ENCODE measurements around the gene TERT.

Gene TERT

GRCh38 chr5:1315018-1315708 is 20.3 kb upstream of the TERT start:
- Histone ChIP-seq H2BK5ac (ENCODE audit: low read length) (no peak overlapping the region), H3K36me3 (replicated peaks in 1 of 2; ENCODE audit: control insufficient read depth in 2 of 2, insufficient read depth in 2 of 2, low read length in 2 of 2) (peaks cover 17 to 34% of the 10 kb centered on the region in 2 donors), H3K4me1 (ENCODE audit: control insufficient read depth in 2 of 2, insufficient read depth in 1 of 2, low read depth in 1 of 2, low read length in 2 of 2) (peaks cover 0 to 6% of the 10 kb centered on the region in 2 donors), H2BK15ac (ENCODE audit: low read length) (no peak overlapping the region), H4K8ac (ENCODE audit: low read depth, low read length) (no peak overlapping the region), H3K27ac (replicated peaks; ENCODE audit: low read length) (no peak overlapping the region), H2BK120ac (ENCODE audit: low read depth, low read length) (no peak overlapping the region), H2AK5ac (ENCODE audit: low read depth, low read length) (peak overlapping the region; percentile 64), H3K4me3 (ENCODE audit: low read length in 2 of 2) (no peak overlapping the region), H3K23ac (ENCODE audit: low read depth, low read length, poor library complexity) (no peak overlapping the region), H3K27me3 (ENCODE audit: control insufficient read depth in 3 of 3, insufficient read depth in 3 of 3, low read depth in 1 of 3, low read length in 3 of 3) (no peaks in the 10 kb centered on the region), H3K14ac (ENCODE audit: low read length) (no peak overlapping the region), H3K4ac (ENCODE audit: low read length) (no peak overlapping the region), H3K79me1 (ENCODE audit: low read depth, low read length) (no peaks in the 10 kb centered on the region), H3K4me2 (ENCODE audit: insufficient read depth, low read length, poor library complexity, severe bottlenecking) (no peak overlapping the region), H2AFZ (ENCODE audit: low read length) (no peak overlapping the region), H2BK12ac (ENCODE audit: low read length) (no peak overlapping the region), H3K18ac (ENCODE audit: low read length) (no peak overlapping the region), H3K9me3 (replicated peaks in 1 of 2; ENCODE audit: control insufficient read depth in 2 of 2, insufficient read depth in 1 of 2, low read depth in 1 of 2, low read length in 2 of 2) (peaks cover 0 to 4% of the 10 kb centered on the region in 2 donors), H4K91ac (ENCODE audit: low read depth, low read length, poor library complexity) (no peak overlapping the region), H3K9ac (ENCODE audit: low read depth, low read length, poor library complexity) (no peak overlapping the region)
- DNase-seq (ENCODE audit: low spot score) = no peak
- no CpG with 5 or more reads among the region's 13 CpGs for WGBS, 2 donors (ENCODE audit: extremely low coverage in 2 of 2, insufficient read length in 2 of 2, insufficient replicate concordance in 1 of 2)

GRCh38 chr5:1314564-1314982 is 19.7 kb upstream of the TERT start:
- H3K18ac ChIP-seq (ENCODE audit: low read length) = peak overlapping the region; percentile 29
- DNase-seq (ENCODE audit: low spot score) = no peak

GRCh38 chr5:1312993-1313833 is 18.3 kb upstream of the TERT start:
- H3K18ac ChIP-seq (ENCODE audit: low read length) = peak overlapping the region; percentile 36
- H3K9ac ChIP-seq (ENCODE audit: low read depth, low read length, poor library complexity) = no peak overlapping the region
- no peak overlapping the region for H3K4ac ChIP-seq (ENCODE audit: low read length)
- peak overlapping the region; percentile 59 for H2AK5ac ChIP-seq (ENCODE audit: low read depth, low read length)
- H3K9me3 ChIP-seq (replicated peaks in 1 of 2; ENCODE audit: control insufficient read depth in 2 of 2, insufficient read depth in 1 of 2, low read depth in 1 of 2, low read length in 2 of 2) = peaks cover 0 to 8% of the 10 kb centered on the region in 2 donors
- no peak overlapping the region for H2BK120ac ChIP-seq (ENCODE audit: low read depth, low read length)
- H3K4me2 ChIP-seq (ENCODE audit: insufficient read depth, low read length, poor library complexity, severe bottlenecking) = no peak overlapping the region
- H3K4me3 ChIP-seq (ENCODE audit: low read length in 2 of 2) = no peak overlapping the region
- no peak overlapping the region for H3K27ac ChIP-seq (replicated peaks; ENCODE audit: low read length)
- H2BK12ac ChIP-seq (ENCODE audit: low read length) = no peak overlapping the region
- no peaks in the 10 kb centered on the region for H3K27me3 ChIP-seq (ENCODE audit: control insufficient read depth in 3 of 3, insufficient read depth in 3 of 3, low read depth in 1 of 3, low read length in 3 of 3)
- no peak overlapping the region for H4K8ac ChIP-seq (ENCODE audit: low read depth, low read length)
- H2BK15ac ChIP-seq (ENCODE audit: low read length) = no peak overlapping the region
- no peak overlapping the region for H3K14ac ChIP-seq (ENCODE audit: low read length)
- peaks cover 4 to 16% of the 10 kb centered on the region in 2 donors for H3K36me3 ChIP-seq (replicated peaks in 1 of 2; ENCODE audit: control insufficient read depth in 2 of 2, insufficient read depth in 2 of 2, low read length in 2 of 2)
- no peak overlapping the region for H4K91ac ChIP-seq (ENCODE audit: low read depth, low read length, poor library complexity)
- H2BK5ac ChIP-seq (ENCODE audit: low read length) = no peak overlapping the region
- peaks cover 0 to 6% of the 10 kb centered on the region in 2 donors for H3K4me1 ChIP-seq (ENCODE audit: control insufficient read depth in 2 of 2, insufficient read depth in 1 of 2, low read depth in 1 of 2, low read length in 2 of 2)
- no peaks in the 10 kb centered on the region for H3K79me1 ChIP-seq (ENCODE audit: low read depth, low read length)
- WGBS, 2 donors (ENCODE audit: extremely low coverage in 2 of 2, insufficient read length in 2 of 2, insufficient replicate concordance in 1 of 2) = no CpG with 5 or more reads among the region's 25 CpGs
- no peak for DNase-seq (ENCODE audit: low spot score)
- H2AFZ ChIP-seq (ENCODE audit: low read length) = no peak overlapping the region
- H3K23ac ChIP-seq (ENCODE audit: low read depth, low read length, poor library complexity) = no peak overlapping the region

More at GRCh38 chr5:1314564-1314982, 19.7 kb upstream of the TERT start:
- H3K36me3 ChIP-seq (replicated peaks in 1 of 2; ENCODE audit: control insufficient read depth in 2 of 2, insufficient read depth in 2 of 2, low read length in 2 of 2) = peaks cover 12 to 28% of the 10 kb centered on the region in 2 donors
- no peak overlapping the region for H2BK15ac ChIP-seq (ENCODE audit: low read length)
- H3K4me1 ChIP-seq (ENCODE audit: control insufficient read depth in 2 of 2, insufficient read depth in 1 of 2, low read depth in 1 of 2, low read length in 2 of 2) = peaks cover 0 to 6% of the 10 kb centered on the region in 2 donors
- H3K4me3 ChIP-seq (ENCODE audit: low read length in 2 of 2) = no peak overlapping the region
- H3K79me1 ChIP-seq (ENCODE audit: low read depth, low read length) = no peaks in the 10 kb centered on the region
- no peak overlapping the region for H2BK5ac ChIP-seq (ENCODE audit: low read length)
- no peaks in the 10 kb centered on the region for H3K27me3 ChIP-seq (ENCODE audit: control insufficient read depth in 3 of 3, insufficient read depth in 3 of 3, low read depth in 1 of 3, low read length in 3 of 3)
- no peak overlapping the region for H4K8ac ChIP-seq (ENCODE audit: low read depth, low read length)
- H3K4me2 ChIP-seq (ENCODE audit: insufficient read depth, low read length, poor library complexity, severe bottlenecking) = no peak overlapping the region
- peaks cover 0 to 6% of the 10 kb centered on the region in 2 donors for H3K9me3 ChIP-seq (replicated peaks in 1 of 2; ENCODE audit: control insufficient read depth in 2 of 2, insufficient read depth in 1 of 2, low read depth in 1 of 2, low read length in 2 of 2)
- no CpG with 5 or more reads among the region's 13 CpGs for WGBS, 2 donors (ENCODE audit: extremely low coverage in 2 of 2, insufficient read length in 2 of 2, insufficient replicate concordance in 1 of 2)
- H2BK12ac ChIP-seq (ENCODE audit: low read length) = no peak overlapping the region
- H3K9ac ChIP-seq (ENCODE audit: low read depth, low read length, poor library complexity) = no peak overlapping the region
- H2AFZ ChIP-seq (ENCODE audit: low read length) = no peak overlapping the region
- no peak overlapping the region for H2BK120ac ChIP-seq (ENCODE audit: low read depth, low read length)
- peak overlapping the region; percentile 82 for H3K23ac ChIP-seq (ENCODE audit: low read depth, low read length, poor library complexity)
- no peak overlapping the region for H3K27ac ChIP-seq (replicated peaks; ENCODE audit: low read length)
- no peak overlapping the region for H4K91ac ChIP-seq (ENCODE audit: low read depth, low read length, poor library complexity)
- no peak overlapping the region for H3K14ac ChIP-seq (ENCODE audit: low read length)
- H2AK5ac ChIP-seq (ENCODE audit: low read depth, low read length) = peak overlapping the region; percentile 64
- no peak overlapping the region for H3K4ac ChIP-seq (ENCODE audit: low read length)

GRCh38 chr5:1312206-1312605 is 17.3 kb upstream of the TERT start:
- Histone ChIP-seq H2BK15ac (ENCODE audit: low read length) (no peak overlapping the region), H2AK5ac (ENCODE audit: low read depth, low read length) (no peak overlapping the region), H2BK120ac (ENCODE audit: low read depth, low read length) (no peak overlapping the region), H2BK5ac (ENCODE audit: low read length) (no peak overlapping the region), H3K4me2 (ENCODE audit: insufficient read depth, low read length, poor library complexity, severe bottlenecking) (no peak overlapping the region), H3K27ac (replicated peaks; ENCODE audit: low read length) (no peak overlapping the region), H3K14ac (ENCODE audit: low read length) (no peak overlapping the region), H4K91ac (ENCODE audit: low read depth, low read length, poor library complexity) (no peak overlapping the region), H3K4ac (ENCODE audit: low read length) (no peak overlapping the region), H4K8ac (ENCODE audit: low read depth, low read length) (no peak overlapping the region), H3K9ac (ENCODE audit: low read depth, low read length, poor library complexity) (no peak overlapping the region), H3K4me1 (ENCODE audit: control insufficient read depth in 2 of 2, insufficient read depth in 1 of 2, low read depth in 1 of 2, low read length in 2 of 2) (peaks cover 0 to 6% of the 10 kb centered on the region in 2 donors), H3K79me1 (ENCODE audit: low read depth, low read length) (no peaks in the 10 kb centered on the region), H2AFZ (ENCODE audit: low read length) (no peak overlapping the region), H3K18ac (ENCODE audit: low read length) (no peak overlapping the region), H3K27me3 (ENCODE audit: control insufficient read depth in 3 of 3, insufficient read depth in 3 of 3, low read depth in 1 of 3, low read length in 3 of 3) (no peaks in the 10 kb centered on the region), H3K9me3 (replicated peaks in 1 of 2; ENCODE audit: control insufficient read depth in 2 of 2, insufficient read depth in 1 of 2, low read depth in 1 of 2, low read length in 2 of 2) (peaks cover 0 to 8% of the 10 kb centered on the region in 2 donors), H3K4me3 (ENCODE audit: low read length in 2 of 2) (peak overlapping the region in 1 of 2 donors; percentile 45), H3K36me3 (replicated peaks in 1 of 2; ENCODE audit: control insufficient read depth in 2 of 2, insufficient read depth in 2 of 2, low read length in 2 of 2) (peaks cover 0 to 6% of the 10 kb centered on the region in 2 donors), H2BK12ac (ENCODE audit: low read length) (no peak overlapping the region), H3K23ac (ENCODE audit: low read depth, low read length, poor library complexity) (no peak overlapping the region)
- no CpG with 5 or more reads among the region's 7 CpGs for WGBS, 2 donors (ENCODE audit: extremely low coverage in 2 of 2, insufficient read length in 2 of 2, insufficient replicate concordance in 1 of 2)
- DNase-seq (ENCODE audit: low spot score) = no peak
